EH (cell line): ENCODE measurements around the gene SLC9A1.

Source experiments
- DNase-seq: peaks from one replicate; pipeline ENCODE4 v3.0.0-alpha.2; 2015; ENCODE audit warnings: low read depth

SLC9A1 gene

DNA sequence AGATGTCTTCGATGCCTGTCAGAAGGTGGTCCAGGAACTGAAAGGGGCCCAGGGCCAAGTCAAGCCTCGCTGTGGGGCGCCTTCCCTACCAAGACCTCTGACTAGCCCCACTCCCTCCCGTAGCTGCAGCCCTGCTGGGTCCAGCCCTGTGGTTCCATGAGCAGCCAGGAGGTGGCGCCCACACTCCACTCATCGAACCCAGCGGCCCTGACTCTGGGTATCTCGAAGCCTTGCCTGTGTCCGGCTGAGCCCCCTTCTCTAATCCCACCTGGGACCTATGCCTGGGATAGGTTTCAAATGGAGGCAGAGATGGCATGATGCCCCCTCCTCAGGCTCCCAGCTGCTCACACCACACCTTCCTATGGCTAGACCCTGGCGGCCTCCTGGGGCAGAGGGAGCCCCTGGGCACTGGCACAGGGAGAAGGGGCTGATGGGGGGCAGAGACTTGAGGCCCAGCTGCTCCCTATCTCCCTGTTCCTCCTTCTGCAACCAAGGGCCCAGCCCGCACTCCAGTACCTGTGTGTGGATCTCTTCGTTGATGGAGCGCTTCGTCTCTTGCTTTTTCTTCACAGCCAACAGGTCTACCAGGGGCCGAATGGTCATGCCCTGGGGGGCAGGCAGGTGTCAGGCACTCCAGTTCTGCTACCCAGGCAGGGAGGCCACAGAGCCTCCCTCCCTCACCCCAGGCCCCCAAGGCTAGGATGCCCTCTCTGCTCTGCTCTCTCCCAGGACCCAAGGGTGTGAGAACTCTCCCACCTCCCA lies 52.0 kb downstream of the SLC9A1 start:
- DNase-seq = peak; percentile 63

DNA sequence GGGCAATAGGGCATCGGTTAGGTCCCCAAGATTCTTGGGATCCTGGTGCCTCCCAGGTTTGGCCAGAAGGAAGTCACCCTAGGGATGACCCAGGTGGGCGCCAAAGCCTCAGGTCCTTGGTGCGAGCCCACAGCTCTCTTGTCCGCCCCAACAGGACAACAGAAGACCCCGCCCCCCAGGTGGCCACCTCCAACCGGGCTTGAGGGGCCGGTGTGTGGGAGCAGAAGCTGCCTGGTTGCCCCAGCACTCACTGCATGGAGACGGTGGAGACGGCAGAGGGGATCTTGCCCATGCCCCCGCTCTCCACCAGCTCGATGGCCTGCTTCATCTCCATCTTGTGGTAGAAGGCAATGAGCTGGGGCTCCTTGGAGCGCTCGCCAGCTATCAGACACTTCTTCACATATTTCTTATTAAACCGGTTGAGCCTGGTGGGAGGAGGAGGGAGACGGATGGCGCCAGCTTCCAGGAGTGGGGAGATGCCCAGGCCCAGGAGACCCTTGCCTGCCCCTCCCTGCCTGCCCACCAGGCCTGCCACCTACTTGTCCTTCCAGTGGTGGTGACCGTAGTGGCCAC lies 52.7 kb downstream of the SLC9A1 start:
- no peak for DNase-seq

DNA sequence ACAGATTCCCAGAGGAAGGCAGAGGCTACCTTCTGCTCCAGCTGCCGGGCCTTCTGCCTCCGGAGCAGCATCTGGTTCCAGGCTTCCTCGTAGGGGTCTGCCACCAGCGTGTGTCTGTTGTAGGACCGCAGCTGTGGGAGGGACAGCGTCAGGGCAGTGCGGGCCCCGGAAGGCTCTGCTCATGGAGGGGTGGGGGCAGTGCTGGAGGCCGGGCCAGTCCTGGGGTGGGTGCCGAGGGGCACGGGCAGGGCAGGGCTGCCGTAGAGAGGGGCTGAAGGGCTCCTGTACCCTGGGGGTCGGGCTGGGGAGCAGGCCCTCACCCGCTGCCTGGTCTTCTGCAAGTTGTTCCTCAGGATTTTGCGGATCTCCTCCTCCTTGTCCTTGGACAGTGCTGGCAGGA lies 53.2 kb downstream of the SLC9A1 start:
- DNase-seq = no peak

DNA sequence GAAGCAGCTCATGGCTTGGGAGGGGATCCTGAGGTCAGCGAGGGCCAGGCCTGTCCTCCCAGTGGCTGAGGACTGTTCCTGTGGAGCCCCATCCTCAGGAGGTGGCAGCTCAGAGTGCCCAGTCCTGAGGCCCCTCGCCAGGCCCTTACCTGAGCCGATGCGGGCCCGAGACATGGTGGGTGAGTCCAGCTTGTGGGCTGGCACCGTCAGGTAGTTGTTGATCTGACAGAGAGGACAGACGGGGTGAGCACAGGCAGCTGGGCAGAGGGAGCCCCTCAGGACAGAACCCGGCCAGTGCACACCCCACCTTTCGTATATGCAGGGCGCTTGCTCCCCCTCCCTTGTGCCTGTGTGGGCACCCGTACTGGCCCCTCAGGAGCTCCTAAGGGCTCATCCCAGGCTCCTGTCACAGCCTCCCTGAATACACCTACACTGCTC lies 53.9 kb downstream of the SLC9A1 start:
- DNase-seq = no peak

DNA sequence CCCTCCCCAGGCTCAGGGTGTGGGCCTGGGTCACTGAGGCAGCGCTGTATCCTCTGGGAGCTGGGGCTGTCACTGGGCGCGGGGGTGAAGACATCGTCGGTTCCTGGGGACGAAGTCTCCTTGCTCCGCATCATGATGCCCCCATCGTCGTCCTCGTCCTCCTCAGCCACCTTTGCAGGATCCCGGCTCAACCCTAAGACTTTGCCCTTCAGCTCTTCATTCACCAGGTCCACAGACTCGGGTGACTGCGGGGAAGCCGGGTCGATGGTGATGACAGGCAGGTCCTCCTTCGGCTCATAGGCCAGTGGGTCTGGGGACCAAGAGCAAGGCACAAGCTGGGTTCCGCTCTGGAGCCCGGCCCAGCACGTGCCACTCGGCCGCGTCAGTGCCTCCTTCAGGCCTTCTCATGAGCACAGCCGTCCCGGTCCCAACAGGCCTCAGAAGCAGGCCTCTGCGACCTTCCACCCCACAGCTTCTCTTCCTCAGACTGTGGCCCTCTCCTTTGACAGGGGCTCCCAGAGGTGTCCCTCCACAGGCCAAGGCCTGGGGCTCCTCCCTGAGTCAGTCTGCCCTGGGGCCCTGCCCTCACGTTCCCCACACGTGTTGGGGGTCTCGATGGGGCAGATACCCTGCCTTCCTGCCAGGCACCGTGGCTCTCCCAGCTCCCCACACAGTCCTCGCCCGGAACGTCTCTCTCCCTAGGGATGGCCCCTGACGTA lies 54.4 kb downstream of the SLC9A1 start:
- DNase-seq = no peak

DNA sequence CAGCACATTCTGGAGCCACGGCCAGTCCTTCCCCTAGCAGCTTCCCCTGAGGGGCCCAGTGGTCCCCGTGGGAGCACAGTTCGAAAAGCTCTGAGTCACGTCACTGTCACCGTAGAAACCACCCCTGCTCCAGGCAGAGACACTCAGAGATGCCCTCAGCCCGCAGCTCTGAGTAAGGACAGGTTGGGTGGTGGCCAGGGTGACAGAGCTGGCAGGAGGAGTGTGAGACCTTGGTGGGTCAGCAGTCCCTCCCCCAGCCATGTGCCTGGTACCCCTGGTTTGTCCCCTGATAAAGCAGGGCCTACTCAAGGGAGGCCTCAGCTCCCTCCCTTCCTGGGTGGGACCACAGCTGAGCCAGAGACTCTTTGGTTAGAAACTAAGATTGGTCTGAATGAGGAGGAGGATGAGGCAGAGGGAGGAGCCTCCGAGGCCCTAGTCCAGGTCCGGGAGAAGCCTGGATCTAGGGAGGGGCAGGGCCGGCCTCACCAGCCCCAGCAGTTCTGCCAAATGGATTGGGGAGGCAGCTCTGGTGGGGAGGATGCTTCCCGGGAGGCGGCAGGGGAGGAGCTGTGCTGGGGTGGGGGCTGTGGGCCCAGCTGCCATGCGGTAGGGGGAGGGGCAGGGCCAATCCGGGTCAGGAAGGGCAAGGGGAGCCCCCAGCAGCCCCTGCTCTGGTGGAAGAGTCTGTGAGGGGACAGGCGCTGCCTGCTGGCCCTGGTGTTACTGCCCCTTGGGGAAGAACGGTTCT lies 55.2 kb downstream of the SLC9A1 start:
- DNase-seq = peak; percentile 88

DNA sequence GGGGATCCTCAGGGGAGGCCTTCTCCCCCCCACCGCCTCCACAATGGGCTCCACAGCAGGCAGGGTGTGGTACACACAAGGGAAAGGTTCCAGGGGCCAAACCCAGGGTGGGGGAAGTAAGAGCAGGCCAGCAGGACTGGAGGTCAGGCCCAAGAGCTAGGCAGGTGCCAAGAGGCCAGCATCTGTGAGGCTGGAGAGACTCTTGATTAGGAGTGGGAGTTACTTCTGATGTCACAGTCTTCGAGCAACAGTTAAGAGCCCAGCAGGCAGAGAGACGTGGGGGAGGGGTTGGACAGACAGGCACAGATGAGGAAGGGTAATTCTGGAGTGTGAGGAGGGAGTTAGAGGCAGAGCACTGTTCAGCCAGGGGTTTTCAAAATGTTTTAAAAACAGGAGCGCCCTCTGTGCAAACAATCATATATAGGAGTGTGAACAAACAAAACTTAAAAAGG lies 55.8 kb downstream of the SLC9A1 start:
- peak; percentile 75 for DNase-seq

DNA sequence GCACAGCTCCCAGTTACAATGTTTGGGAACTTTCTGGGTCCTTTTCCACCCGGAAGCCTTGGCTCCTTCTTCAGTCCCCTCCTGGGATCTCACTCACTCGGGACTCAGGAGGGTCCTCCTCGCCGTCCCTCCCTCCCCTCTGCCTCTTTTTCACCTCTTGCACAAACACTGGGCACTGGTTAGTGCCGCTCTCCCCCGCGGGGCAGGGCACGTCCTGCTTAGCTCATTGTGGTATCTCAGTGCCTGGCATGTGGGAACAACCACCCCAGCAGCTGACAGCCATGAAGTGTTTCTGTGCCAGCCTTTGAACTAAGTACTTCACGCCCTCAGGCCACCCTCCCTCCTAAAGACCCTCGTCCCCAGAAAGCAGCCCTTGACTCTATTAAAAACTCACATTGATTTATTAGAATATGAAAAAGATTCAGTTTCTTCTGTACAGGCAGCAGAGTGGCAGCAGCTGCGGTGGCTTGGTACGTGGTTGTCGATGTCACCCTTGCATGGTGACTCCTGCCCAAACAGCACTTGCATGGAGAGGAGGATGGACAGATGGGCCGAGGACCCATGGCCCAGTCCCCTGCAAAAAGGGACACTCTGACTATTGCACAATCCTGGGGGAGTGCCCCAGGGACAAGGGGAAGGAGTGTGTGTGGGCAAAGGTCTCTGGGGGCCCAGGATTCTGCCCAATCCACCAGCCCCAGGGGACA lies 56.3 kb downstream of the SLC9A1 start:
- DNase-seq = no peak

DNA sequence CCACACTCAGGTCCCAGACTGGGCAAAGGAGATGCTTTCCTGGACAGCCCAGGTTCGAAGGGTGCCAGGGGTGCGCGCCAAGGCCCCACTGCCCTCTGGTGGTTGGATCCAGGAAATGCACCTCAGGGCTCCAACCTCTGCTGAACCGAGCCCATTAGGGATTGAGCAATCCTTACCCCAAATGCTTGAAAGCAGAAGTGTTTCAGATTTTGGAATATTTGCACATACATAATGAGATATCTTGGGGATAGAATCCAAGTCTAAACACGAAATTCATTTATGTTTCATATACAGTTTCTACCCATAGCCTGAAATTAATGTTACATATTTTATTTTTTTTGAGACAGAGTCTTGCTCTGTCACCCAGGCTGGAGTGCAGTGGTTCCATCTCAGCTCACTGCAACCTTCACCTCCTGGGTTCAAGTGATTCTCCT lies 57.4 kb downstream of the SLC9A1 start:
- peak; percentile 79 for DNase-seq

DNA sequence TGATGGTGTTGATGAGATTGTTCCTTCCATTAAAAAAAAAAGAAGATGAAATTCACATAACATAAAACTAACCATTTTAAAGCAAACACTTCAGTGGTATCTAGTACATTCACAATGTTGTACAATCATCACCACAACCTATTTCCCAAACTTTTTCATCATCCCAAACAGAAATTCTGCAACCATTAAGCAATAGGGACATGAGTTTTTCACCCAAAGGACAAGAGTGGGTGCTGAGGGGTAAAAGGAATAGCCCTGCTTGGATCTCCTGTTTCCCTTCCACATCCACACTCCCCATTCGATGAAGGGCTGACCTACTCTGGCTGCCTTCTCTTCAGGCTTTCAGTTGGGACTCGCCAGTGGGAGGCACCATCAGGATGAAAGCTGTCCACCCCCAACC lies 59.3 kb downstream of the SLC9A1 start:
- no peak for DNase-seq

DNA sequence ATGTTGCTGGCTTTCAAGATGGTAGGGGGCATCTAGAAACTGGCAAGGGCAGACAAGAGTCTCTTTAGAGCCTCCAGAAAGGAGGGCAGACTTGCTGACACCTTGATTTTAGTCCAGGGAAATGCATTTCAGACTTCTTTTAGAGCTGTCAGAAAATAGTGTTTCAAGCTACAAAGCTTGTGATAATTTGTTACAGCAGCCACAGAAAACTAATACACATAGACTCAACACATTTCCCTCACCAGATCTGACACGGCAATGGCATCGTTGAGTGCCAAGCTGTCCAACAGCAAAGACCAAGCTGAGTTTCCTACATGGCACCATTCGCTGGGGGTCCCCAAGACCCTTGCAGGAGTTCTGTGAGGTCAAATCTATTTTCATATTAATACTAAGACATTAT lies 62.0 kb downstream of the SLC9A1 start:
- no peak for DNase-seq

DNA sequence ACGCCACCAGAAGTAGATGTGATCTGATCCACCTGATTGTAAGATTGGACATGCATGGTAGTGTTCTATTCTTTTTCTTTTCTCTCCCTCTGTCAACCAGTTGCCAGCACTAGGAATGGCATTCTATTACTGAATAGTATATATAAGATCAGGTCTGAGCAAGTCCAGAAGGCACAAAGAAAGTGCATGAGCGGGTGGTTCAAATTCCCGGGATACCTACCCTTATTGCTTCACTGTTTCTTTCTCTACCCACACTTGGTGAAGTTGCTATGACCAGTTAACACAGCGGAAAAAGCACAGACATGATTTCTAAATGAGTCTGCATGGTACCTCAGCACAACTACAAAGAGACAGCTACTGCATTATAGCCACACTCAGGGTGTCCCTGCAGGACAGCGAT lies 64.0 kb downstream of the SLC9A1 start:
- no peak for DNase-seq

DNA sequence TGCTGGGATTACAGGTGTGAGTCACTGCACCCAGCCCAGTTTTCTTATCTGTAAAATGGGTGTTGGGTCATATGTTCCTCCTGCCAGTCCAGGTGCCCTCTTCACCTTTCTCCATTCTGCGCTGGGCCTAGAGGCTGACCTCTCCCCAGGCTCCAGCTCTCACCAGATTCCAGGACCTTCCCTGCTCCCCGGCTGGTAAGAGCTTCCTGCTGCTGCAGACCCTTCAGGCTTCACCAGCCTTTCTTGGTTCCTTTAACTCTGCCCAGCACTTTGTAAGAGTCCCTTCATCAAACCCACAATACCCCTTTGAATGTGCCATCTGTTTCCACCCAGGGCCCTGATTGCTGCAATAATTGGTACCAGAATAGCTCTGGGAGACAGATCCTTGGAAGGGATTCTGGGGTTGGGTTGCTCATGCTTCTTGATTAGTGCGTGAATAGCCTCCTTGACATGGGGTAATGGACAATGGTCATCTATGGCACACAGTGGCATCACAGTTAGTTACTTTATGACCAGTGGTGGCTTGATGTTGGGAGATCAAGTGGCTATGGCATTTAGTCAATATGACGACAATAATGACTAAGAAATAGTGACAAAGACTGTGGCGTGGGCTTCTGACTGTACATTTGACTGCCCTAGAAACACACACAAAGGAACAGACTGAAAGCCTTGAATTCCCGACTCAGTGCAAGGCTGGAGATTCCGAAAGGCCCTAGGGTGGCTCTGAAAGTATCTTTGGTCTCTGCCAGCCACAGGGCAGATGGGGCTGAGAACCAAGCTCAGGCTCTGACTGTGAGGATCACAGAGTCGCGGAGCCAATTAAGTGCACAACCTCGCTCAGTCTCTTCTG lies 67.3 kb downstream of the SLC9A1 start:
- no peak for DNase-seq

DNA sequence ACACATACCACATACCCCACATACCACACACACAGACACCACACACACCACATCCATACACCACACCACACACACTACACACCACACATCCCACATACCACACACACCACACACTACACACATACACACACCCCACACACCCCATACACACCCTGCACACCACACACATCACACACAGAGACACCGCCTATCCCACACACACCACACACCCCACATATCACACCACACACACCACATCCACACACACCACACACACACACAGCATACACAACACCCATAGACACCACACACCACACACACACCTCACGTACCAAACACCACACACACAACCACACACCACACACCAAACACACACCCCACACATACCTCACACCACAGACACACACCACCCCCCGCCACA lies 68.3 kb downstream of the SLC9A1 start:
- no peak for DNase-seq

DNA sequence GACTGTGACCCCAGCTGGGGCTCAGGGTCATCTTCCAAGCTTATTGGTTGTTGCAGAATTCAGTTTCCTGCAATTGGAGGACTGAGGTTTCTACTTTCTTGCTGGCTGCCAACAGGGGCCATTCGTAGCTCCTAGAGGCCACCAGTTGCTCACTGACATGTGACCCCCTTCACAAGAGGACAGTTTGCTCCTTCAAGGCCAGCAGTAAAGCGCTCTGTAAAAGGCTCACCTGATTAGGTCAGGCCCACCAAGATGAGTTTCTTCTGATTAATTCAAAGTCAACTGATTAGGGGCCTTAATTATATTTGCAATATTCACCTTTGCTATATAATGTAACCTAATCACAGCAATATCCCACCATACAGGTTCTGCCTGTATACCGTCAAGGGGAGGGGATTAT lies 68.9 kb downstream of the SLC9A1 start:
- no peak for DNase-seq

DNA sequence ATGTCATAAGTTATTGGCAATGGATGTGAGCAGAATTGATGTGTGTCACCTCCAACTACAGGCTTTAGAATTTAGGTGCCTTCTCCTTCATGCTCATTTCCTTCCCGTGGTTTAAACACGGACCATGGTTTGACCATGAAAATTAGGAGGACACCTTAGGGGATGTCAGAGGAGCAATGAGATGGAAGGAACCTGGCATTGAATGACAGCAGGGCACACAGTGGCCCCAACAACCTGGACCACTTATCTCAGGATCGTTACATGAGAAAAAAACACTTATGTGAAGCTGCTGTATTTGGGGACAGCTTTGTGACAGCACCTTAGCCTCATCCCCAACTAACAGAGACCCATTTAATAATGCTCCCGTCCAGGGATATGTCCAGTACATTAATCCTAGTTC lies 70.8 kb downstream of the SLC9A1 start:
- DNase-seq = no peak

DNA sequence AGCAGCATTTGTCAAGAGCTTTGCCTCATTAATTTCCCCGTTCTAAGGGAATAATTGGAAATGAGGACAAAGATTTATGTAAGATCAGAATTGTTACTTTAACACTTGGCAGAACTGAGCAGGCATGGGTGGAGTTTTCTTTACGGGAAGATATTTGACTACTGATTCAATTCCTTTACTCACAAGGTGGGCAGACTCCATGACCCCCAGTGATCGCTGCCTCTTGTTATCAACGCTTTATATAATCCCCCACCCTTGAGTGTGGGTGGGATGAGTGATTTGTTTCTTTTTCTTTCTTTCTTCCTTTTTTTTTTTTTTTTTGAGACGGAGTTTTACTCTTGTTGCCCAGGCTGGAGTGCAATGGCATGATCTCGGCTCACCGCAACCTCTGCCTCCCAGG lies 77.0 kb downstream of the SLC9A1 start:
- DNase-seq = no peak

DNA sequence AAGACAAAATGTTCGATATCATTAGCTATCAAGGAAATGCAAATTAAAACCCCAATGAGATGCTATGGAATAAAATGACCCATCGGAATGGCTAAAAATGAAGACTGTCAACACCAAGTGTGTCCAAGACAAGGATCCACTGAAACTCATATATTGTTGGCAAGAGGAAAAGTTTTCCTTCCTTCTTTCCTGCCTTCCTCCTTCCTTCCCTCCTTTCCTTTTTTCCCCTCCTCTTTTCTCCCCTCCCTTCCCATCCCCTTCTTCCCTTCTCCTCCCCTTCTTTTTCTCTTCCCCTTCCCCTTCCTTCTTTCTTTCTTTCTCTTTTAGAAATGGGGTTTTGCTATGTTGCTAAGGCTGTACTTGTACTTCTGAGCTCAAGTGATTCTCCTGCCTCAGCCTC lies 78.1 kb downstream of the SLC9A1 start:
- DNase-seq = no peak

DNA sequence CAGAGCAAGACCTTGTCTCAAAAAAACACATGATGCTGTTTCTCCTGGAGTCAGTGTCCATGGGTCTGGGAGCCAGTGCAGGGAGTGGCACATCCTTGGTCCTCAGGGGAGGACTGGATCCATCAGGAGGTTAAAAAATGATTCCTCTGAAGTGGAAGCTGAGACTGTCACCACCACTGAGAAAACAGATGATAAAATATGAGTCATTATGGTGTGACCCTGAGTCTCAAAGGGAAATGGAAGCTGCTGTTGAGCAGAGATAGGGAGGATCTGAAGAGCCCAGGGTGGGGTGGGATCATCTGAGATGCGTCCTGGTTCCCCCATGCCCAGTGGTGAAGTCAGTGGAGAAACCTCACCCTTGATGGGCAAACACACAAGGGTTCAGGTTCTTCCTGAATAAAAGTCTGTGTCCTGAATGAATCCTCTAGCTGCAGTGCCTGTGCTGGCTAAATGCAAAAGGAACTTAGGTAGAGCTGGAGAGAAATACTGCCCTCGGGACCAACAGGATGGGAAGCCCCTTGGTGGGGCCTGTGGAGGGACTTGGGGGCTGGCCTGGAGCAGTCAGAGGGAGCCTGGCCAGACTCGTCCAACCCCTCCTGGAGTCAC lies 80.6 kb downstream of the SLC9A1 start:
- DNase-seq = peak; percentile 35

DNA sequence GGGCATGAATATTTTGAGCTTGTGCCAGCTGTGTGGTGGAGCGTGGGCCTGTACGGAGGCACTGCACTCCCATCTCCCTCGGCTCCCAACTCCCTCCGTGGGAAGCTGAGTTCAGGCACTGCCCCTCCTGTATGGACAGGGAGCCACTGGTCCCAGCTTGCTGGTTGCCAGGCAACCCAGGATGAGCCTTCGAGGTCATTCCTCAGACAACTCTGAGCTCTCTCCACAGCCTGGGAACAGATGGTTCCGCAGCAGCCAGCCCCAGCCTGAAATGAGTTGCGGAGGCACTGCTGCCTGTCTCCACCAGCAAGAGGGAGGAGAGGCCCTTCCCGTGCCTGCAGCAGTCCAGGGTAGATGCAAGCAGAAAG lies 83.9 kb downstream of the SLC9A1 start:
- DNase-seq = peak; percentile 63
